GM19467 (cell line): ENCODE measurements around the gene KLF3.
"Not testable (repeated sequence)": the region's sequence is repeated elsewhere in the genome, so short reads cannot be mapped to it uniquely, and the experiment has no call there.

Experiments
- ATAC-seq: cut with Tn5 transposase; IDR thresholded peaks from one replicate; pipeline ENCODE4 v1.9.1; 2021; ENCODE audit warnings: mild to moderate bottlenecking, moderate library complexity; ENCODE audit not compliant: unreplicated experiment

Gene KLF3

DNA sequence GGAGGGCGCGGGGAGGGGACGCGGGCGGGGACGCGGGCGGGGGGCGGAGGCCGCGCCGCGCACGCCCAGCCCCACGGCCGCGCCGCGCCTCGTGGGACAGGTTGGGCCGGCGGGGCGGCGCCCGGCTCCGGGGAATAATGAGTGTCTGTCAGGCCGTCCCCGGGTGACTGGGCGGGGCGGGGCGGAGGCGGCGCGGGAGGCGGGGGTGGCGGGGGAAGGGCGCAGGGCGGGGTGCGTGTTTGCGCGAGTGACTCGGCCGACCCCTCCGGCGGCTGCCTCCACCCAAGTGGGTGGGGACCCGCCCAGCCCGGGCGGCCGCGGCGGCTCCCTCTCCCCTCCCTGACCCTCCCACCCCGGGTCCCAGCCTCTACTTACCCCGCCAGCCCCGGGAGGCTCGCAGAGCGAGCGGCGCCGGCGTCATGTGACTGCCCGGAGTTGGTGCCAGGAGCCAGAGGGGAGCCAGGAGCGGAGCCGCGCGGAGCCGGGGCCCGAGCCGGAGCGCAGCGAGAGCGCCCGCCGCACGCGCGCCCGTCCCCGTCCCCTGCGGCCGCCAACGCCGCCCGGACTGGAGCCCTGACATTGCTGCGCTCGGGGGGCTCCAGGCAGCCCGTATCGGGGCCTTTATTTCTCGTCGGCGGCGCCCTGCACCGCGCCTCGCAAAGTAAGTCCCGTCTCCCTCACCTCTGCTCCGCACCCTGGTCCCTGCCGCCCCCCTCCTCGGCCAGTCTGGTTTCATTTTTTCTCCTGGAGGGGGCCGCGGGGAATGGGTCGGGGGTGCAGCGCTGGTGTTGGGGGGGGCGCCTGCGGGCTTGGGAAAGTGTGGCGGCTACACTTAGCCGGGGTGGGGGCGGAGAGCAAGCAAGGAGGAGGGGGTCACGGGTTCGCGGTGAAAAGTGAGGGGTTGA is at the start of gene KLF3:
KLF3 (plus strand) TSS at position 399 of the 905 bp plus-strand sequence. CDS start 16,427 bp downstream, outside the sequence.
- peak; percentile 64 for ATAC-seq

DNA sequence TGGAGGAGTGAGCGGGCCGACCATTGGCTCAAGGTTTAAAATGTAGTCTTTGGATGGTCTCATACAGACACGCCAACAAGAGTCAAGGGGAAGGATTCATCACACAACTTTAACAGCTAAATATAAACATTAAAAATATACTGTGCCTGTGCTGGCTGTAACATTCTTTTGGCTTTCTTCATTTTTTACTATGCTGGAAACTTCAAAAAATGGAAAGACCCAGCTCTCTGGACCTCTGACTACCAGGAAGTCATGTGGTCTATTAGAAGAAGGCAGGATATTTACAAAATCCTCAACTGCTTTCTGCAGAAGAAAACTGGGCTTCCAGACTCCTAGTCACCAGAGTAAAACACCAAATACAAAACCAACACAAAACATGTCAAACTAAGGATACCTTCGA is 49.8 kb upstream of the KLF3 start:
- no peak for ATAC-seq

DNA sequence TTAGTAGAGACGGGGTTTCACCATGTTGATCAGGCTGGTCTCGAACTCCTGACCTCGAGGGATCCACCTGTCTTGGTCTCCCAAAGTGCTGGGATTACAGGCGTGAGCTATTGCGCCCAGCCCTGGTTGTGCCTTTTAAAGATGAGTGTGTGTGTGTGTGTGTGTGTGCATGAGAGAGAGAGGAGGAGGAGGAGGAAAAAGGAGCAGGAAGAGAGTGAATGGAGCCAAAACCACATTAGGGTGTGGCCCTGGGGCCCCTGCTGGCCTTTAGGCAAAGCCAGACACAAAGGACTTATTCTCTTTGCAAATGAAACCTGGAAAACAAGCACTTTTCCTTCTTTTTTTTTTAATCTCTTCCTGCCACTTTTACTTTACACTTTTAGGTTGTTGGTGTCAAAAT is 48.2 kb upstream of the KLF3 start:
- ATAC-seq, result no peak

DNA sequence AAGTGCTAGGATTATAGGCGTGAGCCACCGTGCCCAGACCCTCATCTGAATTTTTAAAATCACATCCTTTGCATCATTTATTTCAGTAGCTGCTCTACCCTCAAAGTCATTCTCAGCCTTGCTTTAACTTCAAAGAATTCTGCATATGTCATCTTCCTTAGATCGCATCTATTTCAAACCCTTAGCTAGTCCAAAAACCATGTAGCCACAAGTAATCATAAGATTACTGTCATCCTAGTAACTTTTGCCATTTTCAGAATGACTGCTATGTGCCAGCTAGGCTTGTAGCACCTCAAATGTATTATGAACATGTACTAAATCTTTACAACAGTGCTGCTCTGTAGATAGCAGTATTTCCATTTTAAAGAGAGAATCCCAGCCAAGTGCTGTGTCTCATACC is 45.5 kb upstream of the KLF3 start:
- no peak for ATAC-seq

DNA sequence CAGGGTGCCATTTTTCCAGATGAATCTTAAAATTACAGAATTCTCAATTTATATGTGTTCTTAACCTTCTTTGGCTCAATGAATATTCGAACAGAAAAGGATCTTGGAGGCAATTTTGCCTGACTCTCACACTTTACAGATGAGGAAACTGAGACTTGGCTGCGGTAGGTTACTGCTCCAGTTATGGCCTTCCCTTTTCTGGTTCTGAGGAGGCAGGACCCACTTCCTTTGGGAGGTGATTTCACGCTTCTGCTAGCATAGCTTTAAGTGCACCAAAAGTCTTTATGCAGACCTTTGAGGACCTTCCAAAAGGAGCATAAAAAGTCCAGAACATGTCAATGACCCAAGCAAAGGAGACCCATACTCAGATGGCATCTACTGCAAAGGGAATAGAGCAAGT is 44.7 kb upstream of the KLF3 start:
- no peak for ATAC-seq

DNA sequence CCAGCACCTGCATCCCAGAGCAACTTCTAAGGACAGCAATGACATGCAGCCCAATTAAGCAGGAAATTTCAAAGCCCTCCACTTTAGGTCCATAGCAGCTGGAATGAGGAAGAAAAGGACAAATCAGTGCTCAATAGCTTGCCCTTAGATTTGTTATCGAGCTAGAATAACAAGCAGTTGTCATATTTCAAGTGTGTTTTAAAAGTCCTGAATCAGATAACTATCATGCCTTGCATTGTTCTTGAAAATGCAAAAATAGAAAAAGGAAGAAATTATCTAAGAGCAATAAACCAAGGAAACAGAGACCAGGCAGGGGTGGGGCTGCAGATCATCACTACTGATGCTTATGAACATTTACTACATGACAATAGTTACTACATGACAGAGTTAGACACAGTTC is 43.9 kb upstream of the KLF3 start:
- ATAC-seq, result no peak

DNA sequence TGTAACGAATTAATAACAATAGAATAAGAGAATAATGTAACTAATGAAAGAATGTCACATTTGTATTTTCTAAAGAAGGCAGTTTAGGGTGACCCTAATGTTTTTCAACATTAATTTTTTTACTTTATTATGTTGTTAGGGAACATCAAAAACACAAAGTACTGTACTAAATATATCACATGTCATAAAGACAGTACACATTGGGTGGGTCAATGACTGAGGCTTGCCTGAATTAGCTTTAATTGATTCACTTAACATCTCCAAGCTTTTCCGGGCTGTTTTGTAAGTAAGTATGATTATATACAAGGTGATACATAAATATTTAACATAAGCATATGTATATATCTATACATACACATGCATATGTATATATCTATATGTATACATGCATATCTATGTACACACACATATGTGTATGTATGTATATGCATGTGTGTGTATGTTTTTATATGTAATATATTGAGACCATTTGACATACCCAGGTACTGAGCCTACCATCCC is 43.4 kb upstream of the KLF3 start:
- ATAC-seq, result no peak

DNA sequence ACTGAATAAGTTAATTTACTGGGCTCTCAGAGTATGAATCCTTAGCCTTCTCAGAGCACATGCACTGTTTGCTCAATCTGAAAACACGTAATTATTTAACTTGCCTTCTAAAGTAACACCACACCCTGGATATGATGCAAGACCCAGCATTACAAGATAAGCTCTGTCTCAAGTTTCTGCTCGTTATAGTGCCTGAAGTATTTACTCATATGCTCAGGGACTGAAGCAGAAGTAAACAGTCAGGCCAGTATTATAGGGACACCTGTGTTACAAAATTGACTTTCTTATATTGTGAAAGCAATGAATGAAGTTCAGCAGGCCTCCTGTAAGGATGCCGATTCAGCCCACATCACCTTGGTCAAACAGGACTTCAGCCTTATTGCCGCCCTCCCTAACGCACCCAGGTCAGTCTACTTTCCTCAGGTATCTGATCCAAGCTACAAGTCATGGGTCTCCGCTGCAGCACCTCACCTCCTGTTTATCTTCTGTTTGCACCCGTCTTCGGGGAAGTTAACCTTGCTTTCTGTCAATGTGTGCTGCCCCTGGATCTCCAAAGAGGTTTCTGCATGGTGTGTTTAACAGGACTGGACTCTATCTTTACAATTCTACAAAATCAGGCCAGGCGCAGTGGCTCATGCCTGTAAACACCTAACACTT is 42.8 kb upstream of the KLF3 start:
- ATAC-seq, result no peak

DNA sequence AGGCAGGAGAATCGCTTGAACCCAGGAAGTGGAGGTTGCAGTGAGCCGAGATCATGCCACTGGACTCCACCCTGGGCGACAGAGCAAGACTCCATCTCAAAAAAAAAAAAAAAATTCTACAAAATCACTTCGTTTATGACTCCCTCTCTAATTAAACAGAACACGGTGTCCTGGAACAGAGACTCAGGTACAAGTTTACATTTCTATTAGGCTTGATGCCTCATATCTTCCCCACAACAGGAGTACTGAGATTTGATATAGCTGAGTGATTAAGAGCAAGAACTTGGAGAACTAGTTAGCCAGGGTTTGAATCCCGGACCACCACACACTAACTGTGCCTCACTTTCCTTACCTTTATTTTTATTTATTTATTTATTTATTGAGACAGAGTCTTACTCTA is 42.2 kb upstream of the KLF3 start:
- no peak for ATAC-seq

DNA sequence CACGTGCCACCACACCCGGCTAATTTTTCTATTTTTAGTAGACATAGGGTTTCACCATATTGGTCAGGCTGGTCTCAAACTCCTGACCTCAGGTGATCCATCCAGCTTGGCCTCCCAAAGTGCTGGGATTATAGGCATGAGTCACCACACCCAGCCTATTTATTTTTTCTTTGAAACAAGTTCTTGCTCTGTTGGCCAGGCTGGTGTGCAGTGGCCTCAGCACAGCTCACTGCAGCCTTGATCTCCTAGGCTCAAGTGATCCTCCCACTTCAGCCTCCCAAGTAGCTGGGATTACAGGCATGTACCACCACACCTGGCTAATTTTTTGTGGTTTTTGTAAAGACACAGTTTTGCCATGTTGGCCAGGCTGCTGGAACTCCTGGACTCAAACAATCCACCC is 41.7 kb upstream of the KLF3 start:
- ATAC-seq, result not testable (repeated sequence)

DNA sequence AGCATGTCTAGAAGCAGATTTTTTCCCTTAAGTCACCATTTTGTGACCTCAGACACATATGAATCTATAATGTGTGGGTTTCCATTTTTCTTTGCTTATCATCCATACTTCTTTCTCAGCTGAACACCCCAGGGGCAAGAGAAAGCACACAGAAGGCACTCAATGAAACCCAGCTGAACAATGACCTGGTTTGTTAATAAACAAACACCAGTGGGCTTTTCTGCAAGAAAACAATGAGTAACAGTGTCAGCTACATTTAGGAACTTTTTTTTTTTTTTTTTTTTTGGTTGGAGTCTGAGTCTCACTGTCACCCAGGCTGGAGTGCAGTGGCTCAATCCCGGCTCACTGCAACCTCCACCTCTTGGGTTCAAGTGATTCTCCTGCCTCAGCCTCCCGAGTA is 40.7 kb upstream of the KLF3 start:
- no peak for ATAC-seq

DNA sequence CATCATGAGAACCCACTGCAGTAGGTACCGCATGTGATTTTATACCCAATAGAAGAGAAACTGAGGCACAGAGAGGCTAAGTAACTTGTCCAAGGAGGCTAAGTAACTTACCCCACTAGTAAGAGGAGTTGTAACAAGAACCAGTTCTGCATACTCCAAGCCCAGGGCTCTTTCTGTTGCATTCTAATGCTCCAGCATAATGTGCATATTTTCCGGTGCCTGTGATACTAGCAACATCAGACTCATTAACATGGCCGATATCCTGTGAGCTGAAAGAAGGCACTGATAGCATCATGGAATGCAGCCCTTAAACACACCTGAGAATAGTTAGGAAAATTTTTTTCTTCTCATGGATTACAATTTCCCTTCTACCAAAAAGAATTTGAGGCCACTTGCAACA is 39.7 kb upstream of the KLF3 start:
- ATAC-seq, result no peak

DNA sequence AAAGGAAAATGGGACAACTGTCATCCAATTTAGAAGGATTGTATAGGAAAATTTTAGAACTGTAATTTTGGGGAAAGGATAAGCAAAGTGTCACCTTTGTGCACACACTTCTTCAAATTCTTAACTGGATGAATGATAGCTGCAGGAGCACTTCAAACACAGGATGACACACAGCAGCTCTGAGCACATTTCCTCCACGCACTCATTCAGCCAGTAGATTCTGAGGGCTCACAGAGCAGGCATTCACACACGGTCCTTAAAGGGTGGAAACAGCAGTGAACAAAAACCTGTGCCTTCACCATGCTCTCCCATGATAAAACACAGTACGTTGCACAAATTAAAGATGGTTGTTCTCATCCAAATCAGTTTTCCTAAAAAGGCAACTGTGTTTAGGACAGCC is 38.5 kb upstream of the KLF3 start:
- ATAC-seq, result no peak

DNA sequence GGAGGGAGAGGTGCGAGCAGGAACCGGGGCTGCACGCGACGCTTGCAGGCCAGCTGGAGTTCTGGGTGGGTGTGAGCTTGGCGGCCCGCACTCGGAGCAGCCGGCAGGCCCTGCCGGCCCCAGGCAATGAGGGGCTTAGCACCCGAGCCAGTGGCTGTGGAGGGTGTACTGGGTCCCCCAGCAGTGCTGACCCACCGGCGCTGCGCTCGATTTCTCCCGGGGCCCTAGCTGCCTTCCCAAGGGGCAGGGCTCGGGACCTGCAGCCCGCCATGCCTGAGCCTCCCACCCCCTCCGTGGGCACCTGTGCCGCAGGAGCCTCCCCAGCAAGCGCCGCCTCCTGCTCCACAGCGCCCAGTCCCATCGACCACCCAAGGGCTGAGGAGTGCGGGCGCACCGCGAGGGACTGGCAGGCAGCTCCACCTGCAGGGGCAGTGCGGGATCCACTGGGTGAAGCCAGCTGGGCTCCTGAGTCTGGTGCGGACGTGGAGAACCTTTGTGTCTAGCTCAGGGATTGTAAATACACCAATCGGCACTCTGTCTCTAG is 37.0 kb upstream of the KLF3 start:
- ATAC-seq, result not testable (repeated sequence)

DNA sequence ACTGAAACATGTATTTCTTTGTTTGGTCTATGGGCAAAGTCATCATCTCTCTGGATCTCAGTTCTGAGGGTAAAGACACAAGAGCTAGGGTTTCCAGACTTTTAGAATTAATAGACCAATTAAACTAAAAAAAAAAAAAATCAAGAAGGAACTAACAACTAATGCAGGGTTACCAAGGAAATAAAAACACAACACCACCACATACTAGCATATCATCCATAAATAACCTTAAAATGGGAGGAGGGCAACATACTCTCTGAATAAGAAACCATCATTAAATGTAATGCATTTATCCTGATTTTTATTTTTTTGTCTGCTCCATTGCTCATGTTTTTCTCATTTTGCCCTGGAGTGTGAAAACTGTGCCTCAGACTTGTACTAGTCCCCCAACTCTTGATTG is 33.5 kb upstream of the KLF3 start:
- ATAC-seq, result no peak

DNA sequence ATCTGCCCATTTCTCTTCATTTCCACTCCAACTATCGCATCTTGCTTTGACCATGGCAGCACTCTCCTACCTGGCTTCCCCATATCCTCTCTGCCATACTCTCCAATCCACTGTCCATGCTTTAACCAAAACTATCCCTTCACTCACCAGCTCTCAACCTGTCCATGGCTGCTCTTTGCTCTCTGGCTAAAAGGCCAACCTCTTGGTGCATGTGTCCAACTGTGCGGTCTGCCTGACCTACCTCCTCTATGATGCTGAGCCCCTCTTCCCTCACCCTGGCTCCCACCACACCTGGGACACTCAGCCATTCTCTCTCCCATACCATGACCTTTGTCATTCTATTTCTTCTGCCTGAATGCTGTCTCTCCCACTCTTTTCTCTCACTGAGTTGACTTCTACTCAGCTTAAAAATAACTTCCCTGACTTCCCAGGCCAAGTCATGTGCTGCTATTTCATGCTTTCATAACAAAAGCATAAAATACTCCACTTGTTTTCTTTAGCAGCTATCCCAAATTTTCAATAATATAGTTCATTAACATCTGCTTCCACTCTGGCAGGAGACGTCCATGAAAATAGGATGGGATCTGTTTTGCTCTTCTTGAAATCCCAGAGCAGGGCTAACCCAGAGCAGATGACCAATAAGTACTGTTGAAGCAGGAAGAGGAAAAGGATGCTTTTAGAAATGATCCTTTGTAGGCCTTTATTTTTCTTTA is 29.8 kb upstream of the KLF3 start:
- ATAC-seq, result no peak

DNA sequence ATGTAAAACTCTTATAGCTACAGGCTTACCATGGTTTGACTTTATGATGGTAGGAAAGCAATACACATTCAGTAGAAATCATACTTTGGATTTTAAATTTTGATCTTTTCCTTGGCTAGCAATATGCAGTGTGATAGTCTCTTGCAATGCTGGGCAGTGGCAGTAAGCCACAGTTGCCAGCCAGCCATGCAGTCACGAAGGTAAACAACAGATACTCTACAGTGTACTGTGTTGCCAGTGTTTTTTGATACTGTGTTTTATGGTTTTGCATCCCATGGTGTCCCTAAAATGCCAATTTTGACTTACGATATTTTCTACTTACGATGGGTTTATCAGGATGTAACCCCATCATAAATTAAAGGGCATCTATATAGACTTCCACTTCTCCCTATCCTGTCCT is 24.8 kb upstream of the KLF3 start:
- ATAC-seq, result no peak

DNA sequence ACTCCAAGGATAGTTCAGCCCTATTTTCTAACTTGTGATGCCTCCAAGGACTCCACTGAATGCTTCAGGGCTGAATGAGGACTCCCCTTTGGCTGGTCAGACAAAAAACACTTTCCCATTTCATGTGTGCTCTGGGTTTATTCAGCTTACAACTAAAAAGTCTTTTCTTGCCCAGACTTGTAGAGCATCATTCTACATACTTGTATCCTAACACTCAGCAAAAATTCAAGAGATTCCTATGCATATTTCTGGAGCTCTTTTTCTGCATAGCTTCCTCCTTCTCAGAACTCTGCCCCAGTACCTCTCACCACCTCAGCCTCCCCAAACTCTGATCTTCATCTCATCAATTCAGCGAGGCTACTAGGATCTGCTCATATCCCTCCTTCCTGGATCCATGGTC is 22.2 kb upstream of the KLF3 start:
- ATAC-seq, result no peak

DNA sequence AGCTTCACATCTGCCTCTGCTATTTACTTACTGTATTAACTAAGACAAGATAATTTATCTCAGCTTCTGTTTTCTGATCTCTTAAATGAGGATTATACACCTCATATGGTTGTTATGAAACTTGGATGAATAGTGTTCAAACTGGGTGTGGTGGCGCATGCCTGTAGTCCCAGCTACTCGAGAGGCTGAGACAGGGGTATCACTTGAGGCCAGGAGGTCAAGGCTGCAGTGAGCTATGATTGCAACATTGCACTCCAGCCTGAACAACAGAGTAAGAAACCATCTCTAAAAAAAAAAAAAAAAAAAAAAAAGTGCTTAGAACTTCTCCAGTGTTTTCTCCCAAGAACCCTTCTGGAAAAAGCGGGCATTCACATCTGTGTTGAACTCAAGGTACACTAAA is 19.8 kb upstream of the KLF3 start:
- ATAC-seq, result no peak

DNA sequence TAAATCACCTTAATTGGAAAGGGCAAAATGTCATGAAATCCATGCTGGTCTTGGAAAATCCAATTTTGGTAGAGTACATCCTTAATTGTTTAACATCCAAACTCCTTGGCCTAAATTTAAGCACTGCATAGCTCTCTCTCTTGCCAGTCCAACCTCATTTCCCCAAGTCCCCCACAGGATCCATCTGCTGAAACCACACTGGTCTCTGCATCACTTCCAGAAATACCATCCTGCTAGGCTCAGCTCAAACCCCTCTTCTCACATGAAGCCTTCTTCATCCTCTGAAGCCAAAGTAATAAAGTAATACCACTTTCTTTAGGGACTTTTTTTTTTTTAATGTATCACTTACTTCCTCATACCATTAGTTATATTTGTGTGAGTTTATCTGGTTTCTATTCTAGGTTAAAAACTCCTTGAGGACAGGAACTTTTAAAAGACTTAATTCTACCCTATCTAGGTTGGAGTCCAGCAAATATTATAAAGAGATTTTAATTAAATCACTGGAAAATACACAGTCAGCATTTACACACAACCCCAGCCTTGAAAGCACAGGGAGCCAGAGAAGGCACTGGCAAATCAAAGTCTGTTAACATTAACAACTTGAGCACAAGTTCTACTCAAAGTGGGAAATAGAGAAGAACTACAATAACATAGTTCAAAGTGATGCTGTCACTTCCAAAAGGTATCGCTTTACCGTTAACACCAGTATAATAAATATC is 16.7 kb upstream of the KLF3 start:
- no peak for ATAC-seq

DNA sequence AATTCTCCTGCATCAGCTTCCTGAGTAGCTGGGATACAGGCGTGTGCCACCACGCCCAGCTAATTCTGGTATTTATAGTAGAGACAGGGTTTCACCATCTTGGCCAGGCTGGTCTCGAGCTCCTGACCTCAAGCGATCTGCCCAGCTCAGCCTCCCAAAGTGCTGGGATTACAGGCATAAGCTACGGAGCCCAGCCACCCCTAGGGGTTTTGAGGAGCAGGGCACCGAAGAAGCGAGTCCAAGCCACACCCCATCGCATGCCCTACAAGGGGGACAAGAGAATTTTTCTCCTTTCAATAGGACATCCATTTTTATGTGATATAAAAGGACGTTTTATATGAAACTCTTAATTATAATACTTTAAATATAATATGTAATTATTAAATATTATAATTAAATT is 13.9 kb upstream of the KLF3 start:
- no peak for ATAC-seq
